Ovary (tissue), 9 donors: ENCODE data around the gene NOXO1. TPM values are rescaled to one million over a fixed set of nuclear protein-coding genes. Genes with fewer than 3 reads are reported as not detected.

Experiments used
- DNase-seq, 5 donors: peaks; one replicate each; pipeline ENCODE4 v3.0.0-alpha.2; 2019 to 2020
- H3K27ac ChIP-seq, 2 donors: fragments of 200-600 bp; one replicate each; pipeline versions ENCODE4 v1.5.1 to v1.8.0; 2019 to 2022
- H3K27me3 ChIP-seq: fragments of 200-600 bp; one replicate; pipeline ENCODE4 v1.8.0; 2022
- H3K36me3 ChIP-seq: fragments of 200-600 bp; sonication (generic); one replicate; pipeline ENCODE4 v1.5.1; 2019
- H3K4me1 ChIP-seq: one replicate; pipeline ENCODE4 v1.8.1; 2013; ENCODE audit warnings: mild to moderate bottlenecking, moderate library complexity; ENCODE audit not compliant: insufficient read depth
- H3K4me3 ChIP-seq: fragments of 200-600 bp; sonication (generic); one replicate; pipeline ENCODE4 v1.5.1; 2017
- H3K9me3 ChIP-seq, 2 donors: fragments of 200-600 bp in 1 of 2; sonication (generic) in 1 of 2; one replicate each; pipeline versions ENCODE4 v1.5.1 to v1.8.1; 2013 to 2019; ENCODE audit warnings: mild to moderate bottlenecking in 1 of 2, moderate library complexity in 1 of 2
- CTCF ChIP-seq, 3 donors: fragments of 450-650 bp in 2 of 3; fragments of 200-600 bp in 1 of 3; IDR thresholded peaks; one replicate each; pipeline versions ENCODE4 v1.5.1 to v1.8.0; 2016 to 2022; ENCODE audit warnings: antibody characterized with exemption in 3 of 3, mild to moderate bottlenecking in 1 of 3
- EP300 ChIP-seq: sonication (generic); formaldehyde crosslinking; IDR thresholded peaks from one replicate; pipeline ENCODE4 v1.6.1; 2017; ENCODE audit warnings: antibody characterized with exemption
- POLR2A ChIP-seq: fragments of 450-650 bp; IDR thresholded peaks from one replicate; pipeline ENCODE4 v1.6.1; 2017; ENCODE audit warnings: antibody characterized with exemption, mild to moderate bottlenecking, moderate library complexity
- WGBS, 3 donors: extraction: QIAGEN DNeasy Blood & Tissue Kit in 1 of 3; methylation state at CpG; one replicate each; pipeline versions ENCODE4 v1.1.5 to v1.1.7; 2013 to 2017; 5-methylcytosine and 5-hydroxymethylcytosine counted together
- intact Hi-C, 4 donors: fragments of 100-400 bp; cut with DNase I; formaldehyde crosslinking; loops; one replicate each; pipeline versions ENCODE4 v1.11.0 to v1.15.1; 2022 to 2023
- polyA plus RNA-seq, 2 donors: library from polyadenylated mRNA; stranded (reverse); fragments of 200-250 nt in 1 of 2; fragments of 350-450 nt in 1 of 2; fragmentation: Illumina TruSeq in 1 of 2; extraction: RNeasy Lipid Tissue Mini Kit (QIAGEN cat#74804) in 1 of 2; gene quantifications; one replicate each; pipeline ENCODE4 v1.2.3, GENCODE V29; 2013 to 2014
- total RNA-seq, 7 donors: library from RNA; depleted of rRNA in 2 of 7; stranded (reverse); fragments of >200 nt in 2 of 7; fragmentation: NEBNext Ultra II Directional in 3 of 7; extraction: Animal tissue kit (Norgen Biotek cat#: 25700) in 3 of 7; gene quantifications; one replicate each; pipeline versions ENCODE4 v1.1.0 to v1.2.4, GENCODE V29; 2016 to 2023
- donor health status: DM: no; HTN: no; CAD: no; lungs with moderate emphysema.
- donor health status: DM: no; HTN: no; CAD: no.
- donor health status: Bipolar disorder and iron deficiency.
- donor health status: DM: yes; HTN: yes; CAD: no.
- donor health status: DM: no; HTN: no; CAD: no.
- donor health status: DM: yes; HTN: yes; CAD: no.

NOXO1 gene
- total and polyA plus RNA-seq, 9 donors, result 0.36 to 1.3 (median 0.48) TPM; not detected in 4

- Histone ChIP-seq H3K4me3 (no peak overlapping the region), H3K27ac (no peak overlapping the region), H3K4me1 (peaks cover 14% of the 10 kb centered on the region), H3K9me3 (no peaks in the 10 kb centered on the region), H3K36me3 (no peaks in the 10 kb centered on the region), H3K27me3 (no peaks in the 10 kb centered on the region)
- intact Hi-C loops, result no loop called here
- peak in 1 of 5 donors; percentile 22 for DNase-seq
- no peak for TF ChIP-seq EP300
- no peak for TF ChIP-seq POLR2A
- TF ChIP-seq CTCF (IDR thresholded peaks at IDR 0.05), result no peak
- WGBS, 3 donors, result 81 to 87% (median 81%) methylated on average over 8 of the region's 8 CpGs
Measured at GRCh38 chr16:2003231-2003826, 22.1 kb upstream of the NOXO1 start.

DNA sequence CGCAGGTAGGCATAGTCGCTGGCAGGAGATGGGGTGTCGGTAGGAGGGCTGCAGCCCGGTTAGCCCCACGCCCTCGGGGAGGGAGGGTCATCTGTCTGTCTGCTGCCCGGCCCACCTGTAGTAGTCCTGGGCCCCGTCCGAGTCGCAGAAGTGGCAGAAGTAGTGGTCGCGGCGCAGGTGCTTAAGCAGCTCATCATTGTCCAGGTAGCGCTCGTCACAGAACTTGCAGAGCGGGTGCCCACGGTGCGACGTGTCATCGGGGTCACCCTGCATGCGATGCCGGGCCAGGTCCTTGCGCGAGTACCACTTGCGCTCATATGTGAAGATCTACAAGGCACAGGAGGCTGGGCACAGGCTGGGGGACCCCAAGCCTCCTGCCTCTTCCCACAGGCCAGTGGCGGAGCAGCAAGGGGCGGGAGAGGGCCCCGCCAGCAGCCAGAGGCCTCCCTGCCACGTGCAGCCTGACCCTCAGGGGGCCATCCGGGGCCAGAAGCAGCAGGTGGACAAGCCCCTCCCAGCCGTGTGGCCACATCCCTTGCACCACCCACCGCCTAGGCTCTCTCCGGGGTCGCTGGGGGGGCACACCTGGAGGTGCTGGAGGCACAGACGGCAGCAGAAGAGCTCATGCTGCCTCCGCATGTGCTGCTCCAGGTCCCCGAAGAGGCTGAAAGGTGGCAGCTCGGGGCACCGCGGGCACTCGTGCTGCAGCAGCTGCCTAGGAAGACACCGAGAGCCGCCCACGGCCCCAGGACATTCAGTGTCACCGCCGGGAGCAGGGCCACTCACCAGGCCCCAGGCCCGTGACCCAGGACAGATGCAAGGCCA lies 21.3 kb upstream of the NOXO1 start:
- no peak overlapping the region for H3K4me3 ChIP-seq
- H3K36me3 ChIP-seq, result no peaks in the 10 kb centered on the region
- no peak overlapping the region for H3K27ac ChIP-seq
- WGBS, 3 donors, result 87 to 91% (median 90%) methylated on average over 39 to 47 of the region's 47 CpGs
- H3K4me1 ChIP-seq, result peaks cover 16% of the 10 kb centered on the region
- no peaks in the 10 kb centered on the region for H3K27me3 ChIP-seq
- intact Hi-C loops, result no loop called here
- H3K9me3 ChIP-seq, result no peaks in the 10 kb centered on the region
- TF ChIP-seq EP300 (no peak), POLR2A (no peak), CTCF (IDR thresholded peaks at IDR 0.05) (no peak)
- DNase-seq, result peak in 2 of 5 donors; percentile 26 to 40

- Histone ChIP-seq H3K27me3 (no peaks in the 10 kb centered on the region), H3K4me3 (no peak overlapping the region), H3K36me3 (no peaks in the 10 kb centered on the region), H3K9me3 (no peaks in the 10 kb centered on the region), H3K27ac (no peak overlapping the region), H3K4me1 (peaks cover 10% of the 10 kb centered on the region)
- DNase-seq, result peak in 2 of 5 donors; percentile 28 to 36
- TF ChIP-seq POLR2A (no peak), CTCF (IDR thresholded peaks at IDR 0.05) (no peak), EP300 (no peak)
- intact Hi-C loops, result no loop called here
- WGBS, 3 donors, result 91 to 95% (median 92%) methylated on average over 52 to 53 of the region's 53 CpGs
Measured at GRCh38 chr16:2001456-2002355, 20.4 kb upstream of the NOXO1 start.

DNA sequence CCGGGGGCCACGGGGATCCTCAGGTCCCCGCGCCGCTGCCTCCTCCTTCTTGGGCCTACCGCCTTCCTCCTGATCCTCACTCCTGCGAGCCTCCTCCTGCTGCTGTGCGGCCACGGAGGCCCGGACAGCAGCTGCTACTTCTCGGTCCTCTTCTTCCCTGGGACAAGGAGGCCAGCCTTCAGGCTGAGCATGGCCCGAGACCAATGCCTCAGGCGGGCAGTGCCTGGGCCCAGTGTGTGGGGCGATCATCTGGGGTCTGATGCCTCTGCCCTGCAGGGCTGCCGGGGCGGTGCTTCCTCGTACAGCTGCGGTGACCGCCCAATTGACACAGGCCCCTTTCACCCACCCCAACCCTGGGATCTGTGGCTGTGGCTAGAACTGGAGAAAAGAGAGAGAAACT lies 19.8 kb upstream of the NOXO1 start:
- Histone ChIP-seq H3K4me1 (peaks cover 10% of the 10 kb centered on the region), H3K27ac (no peak overlapping the region), H3K9me3 (no peaks in the 10 kb centered on the region), H3K27me3 (no peaks in the 10 kb centered on the region), H3K36me3 (no peaks in the 10 kb centered on the region), H3K4me3 (no peak overlapping the region)
- intact Hi-C loops, result no loop called here
- TF ChIP-seq CTCF (IDR thresholded peaks at IDR 0.05) (no peak), EP300 (no peak), POLR2A (no peak)
- WGBS, 3 donors, result 91 to 96% (median 96%) methylated on average over 19 of the region's 19 CpGs
- DNase-seq, result no peak
